ENCODE measurements around the gene HS1BP3.

The HS1BP3 gene

DNA sequence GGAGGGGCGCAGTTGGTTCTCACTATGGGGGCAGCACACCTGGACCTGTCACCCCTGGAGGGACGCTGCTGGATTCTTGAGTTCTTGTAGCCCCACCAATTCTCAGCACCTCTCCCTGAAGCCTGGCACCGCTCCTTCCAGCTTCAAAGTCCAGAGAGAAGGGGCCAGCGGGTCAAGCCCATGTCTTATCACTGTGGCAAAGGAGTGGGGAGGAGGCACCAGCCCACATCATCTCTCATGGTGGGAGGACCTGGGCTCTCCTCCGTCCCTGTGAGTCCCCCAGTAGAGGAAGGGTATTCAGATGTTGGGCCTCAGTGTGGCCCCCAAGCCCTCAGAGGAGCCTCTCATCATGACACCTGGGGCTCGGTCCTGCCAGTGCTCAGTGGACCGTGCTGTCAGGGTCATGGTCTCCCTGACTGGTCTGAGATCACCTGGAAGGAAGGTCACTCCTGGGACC, 67.4 kb downstream of the HS1BP3 start:
- H3K27me3 ChIP-seq (ENCODE audit: control insufficient read depth, insufficient read depth, low read length), result no peaks in the 10 kb centered on the region
- H3K9ac ChIP-seq, result no peak overlapping the region
- H3K4me2 ChIP-seq (ENCODE audit: low read length), result no peak overlapping the region
- H3K9me3 ChIP-seq (ENCODE audit: control insufficient read depth, low read length), result no peaks in the 10 kb centered on the region
- no peak overlapping the region for H3K4me3 ChIP-seq (ENCODE audit: low read depth, low read length)
- H3K79me2 ChIP-seq, result no peaks in the 10 kb centered on the region
- peak overlapping the region; percentile 1 for H2AFZ ChIP-seq
- no peak for TF ChIP-seq CTCF (IDR thresholded peaks at IDR 0.05)
- H3K36me3 ChIP-seq (ENCODE audit: control insufficient read depth, insufficient read depth, low read length), result no peaks in the 10 kb centered on the region
- H3K4me1 ChIP-seq, result peaks cover 18% of the 10 kb centered on the region
- peak overlapping the region; percentile 75 for H3K27ac ChIP-seq

GRCh38 chr2:20582600-20583221, 68.2 kb downstream of the HS1BP3 start:
- no peak overlapping the region for H2AFZ ChIP-seq
- H3K79me2 ChIP-seq, result no peaks in the 10 kb centered on the region
- no peak overlapping the region for H3K4me2 ChIP-seq (ENCODE audit: low read length)
- H3K36me3 ChIP-seq (ENCODE audit: control insufficient read depth, insufficient read depth, low read length), result no peaks in the 10 kb centered on the region
- TF ChIP-seq CTCF (IDR thresholded peaks at IDR 0.05), result no peak
- no peaks in the 10 kb centered on the region for H3K9me3 ChIP-seq (ENCODE audit: control insufficient read depth, low read length)
- peaks cover 18% of the 10 kb centered on the region for H3K4me1 ChIP-seq
- no peak overlapping the region for H3K4me3 ChIP-seq (ENCODE audit: low read depth, low read length)
- no peak overlapping the region for H3K9ac ChIP-seq
- H3K27ac ChIP-seq, result no peak overlapping the region
- H3K27me3 ChIP-seq (ENCODE audit: control insufficient read depth, insufficient read depth, low read length), result no peaks in the 10 kb centered on the region

- Histone ChIP-seq H3K4me1 (peaks cover 18% of the 10 kb centered on the region), H3K36me3 (ENCODE audit: control insufficient read depth, insufficient read depth, low read length) (no peaks in the 10 kb centered on the region), H3K9me3 (ENCODE audit: control insufficient read depth, low read length) (no peaks in the 10 kb centered on the region), H3K79me2 (no peaks in the 10 kb centered on the region), H3K4me2 (ENCODE audit: low read length) (no peak overlapping the region), H3K27me3 (ENCODE audit: control insufficient read depth, insufficient read depth, low read length) (no peaks in the 10 kb centered on the region), H3K9ac (no peak overlapping the region), H2AFZ (no peak overlapping the region), H3K4me3 (ENCODE audit: low read depth, low read length) (no peak overlapping the region), H3K27ac (no peak overlapping the region)
- no peak for TF ChIP-seq CTCF (IDR thresholded peaks at IDR 0.05)
Measured at GRCh38 chr2:20580690-20581437, 70.0 kb downstream of the HS1BP3 start.

DNA sequence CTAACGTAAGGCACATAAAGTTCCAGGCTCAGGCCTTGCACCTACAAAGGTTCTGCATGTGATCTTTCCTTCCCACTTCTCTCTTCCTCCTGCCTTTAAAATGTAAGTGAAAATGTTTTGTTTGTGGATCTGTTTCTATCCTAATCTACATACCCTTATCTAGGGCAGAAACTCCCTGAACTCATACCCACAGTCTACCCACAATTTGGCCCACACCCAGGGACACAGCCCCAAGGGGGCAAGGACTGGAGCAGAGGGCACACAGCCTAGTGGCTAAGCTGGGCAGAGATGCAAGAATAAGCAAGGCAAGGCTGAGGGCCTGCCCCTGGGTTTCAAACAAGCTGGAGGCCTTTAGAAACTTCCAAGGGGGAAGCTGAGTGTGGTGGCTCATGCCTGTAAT, 71.0 kb downstream of the HS1BP3 start:
- Histone ChIP-seq H3K79me2 (no peaks in the 10 kb centered on the region), H3K4me1 (peaks cover 14% of the 10 kb centered on the region), H2AFZ (no peak overlapping the region), H3K36me3 (ENCODE audit: control insufficient read depth, insufficient read depth, low read length) (no peaks in the 10 kb centered on the region), H3K9ac (no peak overlapping the region), H3K9me3 (ENCODE audit: control insufficient read depth, low read length) (no peaks in the 10 kb centered on the region), H3K27ac (peak overlapping the region; percentile 52), H3K4me3 (ENCODE audit: low read depth, low read length) (no peak overlapping the region), H3K27me3 (ENCODE audit: control insufficient read depth, insufficient read depth, low read length) (no peaks in the 10 kb centered on the region), H3K4me2 (ENCODE audit: low read length) (no peak overlapping the region)
- TF ChIP-seq CTCF (IDR thresholded peaks at IDR 0.05), result no peak
